Measurements from ENCODE around the gene TMEM273.

The TMEM273 gene

GRCh38 chr10:49152663-49153062 lies 35.5 kb downstream of the TMEM273 start:
- H3K4me3 Mint-ChIP-seq: no peak overlapping the region
- H3K27ac Mint-ChIP-seq: no peak overlapping the region
- peaks cover 7% of the 10 kb centered on the region for H3K27me3 Mint-ChIP-seq
- peaks cover 5% of the 10 kb centered on the region for H3K9me3 Mint-ChIP-seq (ENCODE audit: low read depth)
- H3K36me3 Mint-ChIP-seq: peaks cover 4% of the 10 kb centered on the region
- H3K4me1 Mint-ChIP-seq (ENCODE audit: low read depth): no peaks in the 10 kb centered on the region

GRCh38 chr10:49152037-49152436 lies 36.2 kb downstream of the TMEM273 start:
- H3K27ac Mint-ChIP-seq: no peak overlapping the region
- no peaks in the 10 kb centered on the region for H3K4me1 Mint-ChIP-seq (ENCODE audit: low read depth)
- H3K4me3 Mint-ChIP-seq: no peak overlapping the region
- peaks cover 4% of the 10 kb centered on the region for H3K36me3 Mint-ChIP-seq
- peaks cover 5% of the 10 kb centered on the region for H3K9me3 Mint-ChIP-seq (ENCODE audit: low read depth)
- peaks cover 5% of the 10 kb centered on the region for H3K27me3 Mint-ChIP-seq

GRCh38 chr10:49151481-49151880 lies 36.7 kb downstream of the TMEM273 start:
- Mint-ChIP-seq H3K27ac (no peak overlapping the region), H3K9me3 (ENCODE audit: low read depth) (peaks cover 5% of the 10 kb centered on the region), H3K4me1 (ENCODE audit: low read depth) (no peaks in the 10 kb centered on the region), H3K27me3 (peaks cover 5% of the 10 kb centered on the region), H3K36me3 (peaks cover 4% of the 10 kb centered on the region), H3K4me3 (no peak overlapping the region)

- Mint-ChIP-seq H3K27me3 (peaks cover 5% of the 10 kb centered on the region), H3K27ac (no peak overlapping the region), H3K9me3 (ENCODE audit: low read depth) (peaks cover 5% of the 10 kb centered on the region), H3K4me1 (ENCODE audit: low read depth) (no peaks in the 10 kb centered on the region), H3K36me3 (peaks cover 4% of the 10 kb centered on the region), H3K4me3 (no peak overlapping the region)
Measured at GRCh38 chr10:49151025-49151445, 37.2 kb downstream of the TMEM273 start.

- peaks cover 5% of the 10 kb centered on the region for H3K9me3 Mint-ChIP-seq (ENCODE audit: low read depth)
Measured at GRCh38 chr10:49150426-49150825, 37.8 kb downstream of the TMEM273 start.

GRCh38 chr10:49149881-49150280 lies 38.3 kb downstream of the TMEM273 start:
- Mint-ChIP-seq H3K9me3 (ENCODE audit: low read depth) (peaks cover 5% of the 10 kb centered on the region), H3K27me3 (peaks cover 5% of the 10 kb centered on the region), H3K36me3 (peaks cover 4% of the 10 kb centered on the region), H3K4me3 (no peak overlapping the region), H3K4me1 (ENCODE audit: low read depth) (no peaks in the 10 kb centered on the region), H3K27ac (no peak overlapping the region)

More at GRCh38 chr10:49150426-49150825, 37.8 kb downstream of the TMEM273 start:
- no peak overlapping the region for H3K4me3 Mint-ChIP-seq
- H3K4me1 Mint-ChIP-seq (ENCODE audit: low read depth): no peaks in the 10 kb centered on the region
- H3K27me3 Mint-ChIP-seq: peaks cover 5% of the 10 kb centered on the region
- H3K27ac Mint-ChIP-seq: no peak overlapping the region
- H3K36me3 Mint-ChIP-seq: peaks cover 4% of the 10 kb centered on the region

- no peaks in the 10 kb centered on the region for H3K4me1 Mint-ChIP-seq (ENCODE audit: low read depth)
- peaks cover 5% of the 10 kb centered on the region for H3K9me3 Mint-ChIP-seq (ENCODE audit: low read depth)
- H3K27ac Mint-ChIP-seq: no peak overlapping the region
- H3K4me3 Mint-ChIP-seq: no peak overlapping the region
- peaks cover 5% of the 10 kb centered on the region for H3K27me3 Mint-ChIP-seq
- H3K36me3 Mint-ChIP-seq: peaks cover 4% of the 10 kb centered on the region
Measured at GRCh38 chr10:49144058-49144720, 44.0 kb downstream of the TMEM273 start.

- Mint-ChIP-seq H3K4me1 (ENCODE audit: low read depth) (no peaks in the 10 kb centered on the region), H3K4me3 (no peak overlapping the region), H3K27ac (no peak overlapping the region), H3K9me3 (ENCODE audit: low read depth) (peaks cover 3% of the 10 kb centered on the region), H3K36me3 (peaks cover 2% of the 10 kb centered on the region), H3K27me3 (peaks cover 2% of the 10 kb centered on the region)
Measured at GRCh38 chr10:49143249-49143648, 44.9 kb downstream of the TMEM273 start.

GRCh38 chr10:49141541-49142332 lies 46.5 kb downstream of the TMEM273 start:
- no peak overlapping the region for H3K4me3 Mint-ChIP-seq
- H3K4me1 Mint-ChIP-seq (ENCODE audit: low read depth): no peaks in the 10 kb centered on the region
- no peaks in the 10 kb centered on the region for H3K36me3 Mint-ChIP-seq
- no peak overlapping the region for H3K27ac Mint-ChIP-seq
- H3K27me3 Mint-ChIP-seq: no peaks in the 10 kb centered on the region
- H3K9me3 Mint-ChIP-seq (ENCODE audit: low read depth): no peaks in the 10 kb centered on the region

- Mint-ChIP-seq H3K4me1 (ENCODE audit: low read depth) (no peaks in the 10 kb centered on the region), H3K27ac (no peak overlapping the region), H3K4me3 (no peak overlapping the region), H3K36me3 (no peaks in the 10 kb centered on the region), H3K9me3 (ENCODE audit: low read depth) (no peaks in the 10 kb centered on the region), H3K27me3 (peaks cover 2% of the 10 kb centered on the region)
Measured at GRCh38 chr10:49140304-49141177, 47.6 kb downstream of the TMEM273 start.

GRCh38 chr10:49139846-49140195 lies 48.4 kb downstream of the TMEM273 start:
- no peaks in the 10 kb centered on the region for H3K4me1 Mint-ChIP-seq (ENCODE audit: low read depth)
- no peak overlapping the region for H3K4me3 Mint-ChIP-seq
- H3K27me3 Mint-ChIP-seq: peaks cover 3% of the 10 kb centered on the region
- H3K27ac Mint-ChIP-seq: no peak overlapping the region
- H3K9me3 Mint-ChIP-seq (ENCODE audit: low read depth): no peaks in the 10 kb centered on the region
- no peaks in the 10 kb centered on the region for H3K36me3 Mint-ChIP-seq

GRCh38 chr10:49139028-49139845 lies 49.0 kb downstream of the TMEM273 start:
- no peak overlapping the region for H3K27ac Mint-ChIP-seq
- H3K27me3 Mint-ChIP-seq: peaks cover 6% of the 10 kb centered on the region
- no peak overlapping the region for H3K4me3 Mint-ChIP-seq
- H3K36me3 Mint-ChIP-seq: no peaks in the 10 kb centered on the region
- H3K4me1 Mint-ChIP-seq (ENCODE audit: low read depth): no peaks in the 10 kb centered on the region
- no peaks in the 10 kb centered on the region for H3K9me3 Mint-ChIP-seq (ENCODE audit: low read depth)

- H3K36me3 Mint-ChIP-seq: no peaks in the 10 kb centered on the region
- H3K27ac Mint-ChIP-seq: no peak overlapping the region
- no peak overlapping the region for H3K4me3 Mint-ChIP-seq
- H3K9me3 Mint-ChIP-seq (ENCODE audit: low read depth): no peaks in the 10 kb centered on the region
- no peaks in the 10 kb centered on the region for H3K4me1 Mint-ChIP-seq (ENCODE audit: low read depth)
- H3K27me3 Mint-ChIP-seq: peaks cover 6% of the 10 kb centered on the region
Measured at GRCh38 chr10:49138361-49138891, 49.8 kb downstream of the TMEM273 start.

GRCh38 chr10:49136525-49136924 lies 51.7 kb downstream of the TMEM273 start:
- H3K9me3 Mint-ChIP-seq (ENCODE audit: low read depth): no peaks in the 10 kb centered on the region
- peaks cover 6% of the 10 kb centered on the region for H3K27me3 Mint-ChIP-seq
- H3K4me1 Mint-ChIP-seq (ENCODE audit: low read depth): no peaks in the 10 kb centered on the region
- no peaks in the 10 kb centered on the region for H3K36me3 Mint-ChIP-seq
- no peak overlapping the region for H3K4me3 Mint-ChIP-seq
- H3K27ac Mint-ChIP-seq: no peak overlapping the region

Measured in activated naive CD8-positive, alpha-beta T cell (primary cell).